IMR-90 (cell line): ENCODE results near the gene DNASE1L1. TPM values are rescaled to one million over a fixed set of nuclear protein-coding genes. Genes with fewer than 3 reads are reported as not detected.
A peak's percentile ranks its signal among the peaks of the same experiment; 100 is the strongest.

Experiments used
- ATAC-seq: fragments of 200-7000 bp; cut with Tn5 transposase; 2 replicates; pipeline ENCODE4 v1.9.1; 2020; ENCODE audit warnings: low read depth, mild to moderate bottlenecking, moderate library complexity
- BruUV-seq: library from RNA; stranded (reverse); fragments of 400-500 nt; replicated peaks from 2 replicates; lab custom pipeline; 2021; lab: Mats Ljungman, UMichigan
- CTCF ChIA-PET: fragments of 300-600 bp; formaldehyde crosslinking; extraction: SDS; loops from one replicate; lab custom pipeline; 2021; ENCODE audit warnings: antibody characterized with exemption; lab: Yijun Ruan, JAX
- POLR2A ChIA-PET: fragments of 300-600 bp; sonication (Branson Sonifier 250); formaldehyde crosslinking; loops from one replicate; lab custom pipeline; 2022; ENCODE audit warnings: antibody characterized with exemption; ENCODE audit not compliant: unreplicated experiment; lab: Charles Lee
- DNase-seq: peaks from one replicate; pipeline ENCODE4 v3.0.0; 2013
- H2AFZ ChIP-seq: replicated peaks from 2 replicates; pipeline ENCODE3; 2013; ENCODE audit warnings: low read length, mild to moderate bottlenecking; ENCODE audit not compliant: poor library complexity
- H2AK5ac ChIP-seq: 2 replicates; pipeline ENCODE4 v1.6.1; 2013; ENCODE audit warnings: low read depth, low read length, inconsistent platforms
- H2AK9ac ChIP-seq: replicated peaks from 2 replicates; pipeline ENCODE3; 2013; ENCODE audit warnings: mild to moderate bottlenecking, low read depth, low read length, moderate library complexity; ENCODE audit not compliant: poor library complexity
- H2BK120ac ChIP-seq: 2 replicates; pipeline ENCODE4 v1.6.1; 2013; ENCODE audit warnings: low read depth, low read length, inconsistent platforms
- H2BK15ac ChIP-seq: 3 replicates; pipeline ENCODE4 v1.6.1; 2013; ENCODE audit warnings: low read depth, low read length, inconsistent platforms
- H2BK20ac ChIP-seq: 2 replicates; pipeline ENCODE4 v1.6.1; 2013; ENCODE audit warnings: low read depth, mild to moderate bottlenecking, inconsistent platforms, low read length, moderate library complexity
- H2BK5ac ChIP-seq: 2 replicates; pipeline ENCODE4 v1.6.1; 2013; ENCODE audit warnings: mild to moderate bottlenecking, low read depth, low read length, inconsistent platforms; ENCODE audit not compliant: poor library complexity, severe bottlenecking
- H3K14ac ChIP-seq: replicated peaks from 2 replicates; pipeline ENCODE4 v1.6.1; 2013; ENCODE audit warnings: low read depth, low read length, inconsistent platforms
- H3K18ac ChIP-seq: 2 replicates; pipeline ENCODE4 v1.6.1; 2013; ENCODE audit warnings: low read depth, low read length, control low read depth
- H3K23ac ChIP-seq: 2 replicates; pipeline ENCODE4 v1.6.1; 2013; ENCODE audit warnings: low read depth, low read length, inconsistent platforms
- H3K27ac ChIP-seq: 2 replicates; pipeline ENCODE4 v1.5.1; 2013; ENCODE audit warnings: mild to moderate bottlenecking, control low read depth, low read length; ENCODE audit not compliant: insufficient read depth
- H3K27me3 ChIP-seq: 2 replicates; pipeline ENCODE4 v1.6.1; 2013; ENCODE audit warnings: low read length; ENCODE audit not compliant: control insufficient read depth, insufficient read depth
- H3K36me3 ChIP-seq: 2 replicates; pipeline ENCODE4 v1.6.1; 2013; ENCODE audit warnings: low read length, mixed read lengths; ENCODE audit not compliant: control insufficient read depth, insufficient read depth
- H3K4ac ChIP-seq: 2 replicates; pipeline ENCODE4 v1.6.1; 2013; ENCODE audit warnings: low read depth, low read length, inconsistent platforms
- H3K4me1 ChIP-seq: 2 replicates; pipeline ENCODE4 v1.6.1; 2013; ENCODE audit warnings: low read length, mixed read lengths; ENCODE audit not compliant: control insufficient read depth, insufficient read depth
- H3K4me2 ChIP-seq: 2 replicates; pipeline ENCODE4 v1.6.1; 2013; ENCODE audit warnings: low read depth, mild to moderate bottlenecking, control low read depth, low read length, moderate library complexity
- H3K4me3 ChIP-seq: 2 replicates; pipeline ENCODE4 v1.5.1; 2013; ENCODE audit warnings: low read depth, mild to moderate bottlenecking, control low read depth, low read length, moderate library complexity; ENCODE audit not compliant: insufficient read depth
- H3K56ac ChIP-seq: 2 replicates; pipeline ENCODE4 v1.6.1; 2013; ENCODE audit warnings: low read length, inconsistent platforms; ENCODE audit not compliant: insufficient read depth; ENCODE audit errors: extremely low read depth
- H3K79me1 ChIP-seq, 2 experiments: 2 replicates each; pipeline ENCODE4 v1.6.1; 2013; ENCODE audit warnings: low read length in 2 of 2, inconsistent platforms in 1 of 2, low read depth in 1 of 2
- H3K9ac ChIP-seq: 2 replicates; pipeline ENCODE4 v1.6.1; 2013; ENCODE audit warnings: low read depth, low read length, control low read depth
- H3K9me1 ChIP-seq: 2 replicates; pipeline ENCODE4 v1.6.1; 2013; ENCODE audit warnings: low read length, inconsistent platforms; ENCODE audit not compliant: insufficient read depth
- H3K9me3 ChIP-seq: 2 replicates; pipeline ENCODE4 v1.6.1; 2013; ENCODE audit warnings: low read length; ENCODE audit not compliant: control insufficient read depth, insufficient read depth
- H4K20me1 ChIP-seq: 2 replicates; pipeline ENCODE4 v1.6.1; 2013; ENCODE audit warnings: low read length, inconsistent platforms; ENCODE audit not compliant: insufficient read depth
- H4K5ac ChIP-seq: 2 replicates; pipeline ENCODE4 v1.6.1; 2013; ENCODE audit warnings: mild to moderate bottlenecking, low read depth, low read length, control low read depth
- H4K8ac ChIP-seq, 2 experiments: 2 replicates each; pipeline ENCODE4 v1.6.1; 2013; ENCODE audit warnings: low read depth in 2 of 2, low read length in 2 of 2, control low read depth in 1 of 2, inconsistent platforms in 1 of 2
- H4K91ac ChIP-seq: 2 replicates; pipeline ENCODE4 v1.6.1; 2013; ENCODE audit warnings: low read depth, low read length, inconsistent platforms; ENCODE audit not compliant: insufficient read depth
- MAZ ChIP-seq: IDR thresholded peaks from 2 replicates; pipeline ENCODE4 v1.6.1; 2012; ENCODE audit warnings: low read depth, mild to moderate bottlenecking, low read length, improper control_type of control experiment, moderate library complexity, borderline replicate concordance
- RCOR1 ChIP-seq: IDR thresholded peaks from 2 replicates; pipeline ENCODE4 v1.6.1; 2012; ENCODE audit warnings: mild to moderate bottlenecking, low read length, improper control_type of control experiment; ENCODE audit not compliant: insufficient replicate concordance
- WGBS, 2 experiments: methylation state at CpG; one replicate each; pipeline versions ENCODE4 v1.1.5 to v1.1.7; 2013; ENCODE audit warnings: missing lambda C conversion rate in 2 of 2; ENCODE audit not compliant: insufficient read length in 1 of 2; ENCODE audit errors: extremely low coverage in 2 of 2; 5-methylcytosine and 5-hydroxymethylcytosine counted together
- dilution Hi-C: fragments of 300-500 bp; cut with HindIII; formaldehyde crosslinking; loops from one replicate; pipeline ENCODE4 v1.14.3; 2018; ENCODE audit warnings: low sequenced_read_pairs; ENCODE audit not compliant: unreplicated experiment
- in situ Hi-C: fragments of 300-500 bp; cut with MboI; formaldehyde crosslinking; loops from 3 replicates; pipeline ENCODE4 v1.14.3; 2019; ENCODE audit warnings: low sequenced_read_pairs, inconsistent platforms, mixed read lengths
- intact Hi-C: fragments of 100-400 bp; cut with micrococcal nuclease; formaldehyde crosslinking; loops from 2 replicates; pipeline ENCODE4 v1.10.0; 2022
- polyA plus RNA-seq, 3 experiments: library from polyadenylated mRNA; depleted of rRNA; stranded (reverse); fragments of >200 nt; gene quantifications; 2 replicates each; pipeline ENCODE4 v1.2.3, GENCODE V29; 2012; ENCODE audit warnings: low replicate concordance in 1 of 3
- total RNA-seq: library from RNA; depleted of rRNA; stranded (reverse); fragments of >200 nt; gene quantifications from 2 replicates; pipeline ENCODE4 v1.2.3, GENCODE V29; 2012
- TF ChIP-seq, protein P1 (sequence below): fragments of 150-350 bp; IDR thresholded peaks from 2 replicates; pipeline ENCODE4 v1.6.1; 2017; ENCODE audit warnings: mild to moderate bottlenecking, antibody characterized with exemption, low read length, low read depth

The DNASE1L1 gene
- total and polyA plus RNA-seq, 2 of the 4 experiments (the other 2 are of a cell fraction) = 51.4 to 55.5 TPM

DNA sequence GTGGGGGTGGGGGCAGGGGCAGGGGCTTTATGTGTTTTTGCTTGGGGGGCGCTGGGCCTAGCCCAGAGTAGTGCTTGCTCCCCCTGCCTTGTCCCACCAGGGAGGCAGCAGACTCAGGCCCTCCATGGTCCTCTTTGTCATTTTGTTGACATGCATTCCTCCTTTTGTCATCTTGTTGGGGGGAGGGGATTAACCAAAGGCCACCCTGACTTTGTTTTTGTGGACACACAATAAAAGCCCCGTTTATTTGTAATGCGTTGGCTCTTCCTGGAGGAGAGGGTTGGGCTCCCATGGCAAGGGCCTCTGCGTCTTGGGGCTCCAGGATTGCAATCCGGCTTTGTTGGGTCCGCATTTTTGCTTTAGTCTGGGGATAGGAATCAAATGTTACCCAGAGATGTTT lies 27.8 kb downstream of the DNASE1L1 start:
- Histone ChIP-seq H2BK20ac (no peak overlapping the region), H3K79me1 (peaks cover 0 to 29% of the 10 kb centered on the region in 2 experiments; a peak in 3 of 4 replicates), H2BK5ac (no peak overlapping the region), H2AK9ac (peak overlapping the region; percentile 7), H3K27ac (no peak overlapping the region), H2AFZ (no peak overlapping the region), H3K4ac (no peak overlapping the region), H3K9me1 (0 out of 2 replicates have a peak, but pooled peaks cover 4% of the 10 kb centered on the region), H3K23ac (no peak overlapping the region), H3K27me3 (no peaks in the 10 kb centered on the region), H3K14ac (no peak overlapping the region), H3K36me3 (peaks cover 11% of the 10 kb centered on the region; the same call in 1 of the 2 replicates), H3K56ac (no peak overlapping the region), H2BK120ac (no peak overlapping the region), H3K4me1 (peaks cover 10% of the 10 kb centered on the region; the same call in 1 of the 2 replicates), H3K9me3 (no peaks in the 10 kb centered on the region), H3K4me2 (no peak overlapping the region), H3K18ac (no peak overlapping the region), H2BK15ac (no peak overlapping the region), H4K5ac (no peak overlapping the region), H2AK5ac (no peak overlapping the region), H3K9ac (no peak overlapping the region), H4K91ac (no peak overlapping the region), H3K4me3 (no peak overlapping the region), H4K20me1 (peaks cover 17% of the 10 kb centered on the region), H4K8ac (no peak overlapping the region)
- ATAC-seq (no peak), DNase-seq (no peak)
- intact Hi-C loops = no loop called here
- in situ Hi-C loops = no loop called here
- BruUV-seq = no TSS peak
- dilution Hi-C loops = no loop called here
- 70% methylated on average over 2 of the region's 6 CpGs; no CpG with 5 or more reads in 1 of the 2 experiments for WGBS, 2 experiments
- TF ChIP-seq RCOR1 (no peak), MAZ (no peak)
- TF ChIP-seq, protein P1, sequence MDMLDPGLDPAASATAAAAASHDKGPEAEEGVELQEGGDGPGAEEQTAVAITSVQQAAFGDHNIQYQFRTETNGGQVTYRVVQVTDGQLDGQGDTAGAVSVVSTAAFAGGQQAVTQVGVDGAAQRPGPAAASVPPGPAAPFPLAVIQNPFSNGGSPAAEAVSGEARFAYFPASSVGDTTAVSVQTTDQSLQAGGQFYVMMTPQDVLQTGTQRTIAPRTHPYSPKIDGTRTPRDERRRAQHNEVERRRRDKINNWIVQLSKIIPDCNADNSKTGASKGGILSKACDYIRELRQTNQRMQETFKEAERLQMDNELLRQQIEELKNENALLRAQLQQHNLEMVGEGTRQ = no peak
- ChIA-PET POLR2A (interaction anchor here (1.3 kb wide), 1 partner anchor 8 kb away, joined by 4 read pairs; no protein-coding TSS in a partner anchor), CTCF (no interaction called here)
